Spleen (tissue), 7 donors: Measurements from ENCODE around the gene NRXN2.

ENCODE experiments used
- POLR2A ChIP-seq, 3 donors: fragments of 450-650 bp; IDR thresholded peaks; one replicate each; pipeline ENCODE4 v1.5.1; 2017; ENCODE audit warnings: antibody characterized with exemption in 3 of 3, mild to moderate bottlenecking in 1 of 3
- POLR2AphosphoS5 ChIP-seq, 3 donors: sonication (generic); formaldehyde crosslinking; IDR thresholded peaks; one replicate each; pipeline ENCODE4 v1.5.1; 2017; ENCODE audit warnings: antibody characterized with exemption in 3 of 3
- TF ChIP-seq, protein P1 (sequence below), 11 experiments: fragments of 200-600 bp in 7 of 11; fragments of 450-650 bp in 4 of 11; sonication (generic) in 4 of 11; IDR thresholded peaks in 8 of 11; conservative IDR thresholded peaks in 3 of 11; 1 replicate in 7 of 11; 2 replicates in 4 of 11; pipeline versions ENCODE4 v1.4.0 to v1.8.0; 2016 to 2021; ENCODE audit warnings: antibody characterized with exemption in 11 of 11, inconsistent platforms in 4 of 11, mild to moderate bottlenecking in 1 of 11
- donor health status: DM: no; HTN: no; CAD: no; lungs with moderate emphysema.
- donor health status: DM: no; HTN: no; CAD: no.
- donor health status: DM: no; HTN: no; CAD: no.

DNA sequence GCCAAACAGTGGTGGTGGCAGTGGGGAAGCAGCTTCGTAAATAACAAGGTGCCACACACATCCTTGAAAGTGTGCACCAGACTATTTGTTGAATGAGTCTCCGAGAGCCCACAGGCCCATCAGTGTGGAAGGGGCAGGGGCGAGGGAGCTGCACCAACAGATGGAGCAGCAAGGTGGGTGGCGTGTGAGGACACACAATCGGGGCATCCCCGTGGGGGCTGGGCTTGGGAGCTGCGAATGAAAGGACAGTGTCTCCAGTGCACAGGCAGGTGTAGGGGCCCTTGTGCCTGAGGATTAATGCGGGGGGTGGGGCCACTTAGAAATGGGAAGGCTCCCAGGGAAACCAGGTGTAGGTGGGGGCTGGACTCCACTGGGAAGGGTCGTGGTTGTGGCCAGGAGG lies 2.8 kb downstream of the NRXN2 start:
- TF ChIP-seq, protein P1, sequence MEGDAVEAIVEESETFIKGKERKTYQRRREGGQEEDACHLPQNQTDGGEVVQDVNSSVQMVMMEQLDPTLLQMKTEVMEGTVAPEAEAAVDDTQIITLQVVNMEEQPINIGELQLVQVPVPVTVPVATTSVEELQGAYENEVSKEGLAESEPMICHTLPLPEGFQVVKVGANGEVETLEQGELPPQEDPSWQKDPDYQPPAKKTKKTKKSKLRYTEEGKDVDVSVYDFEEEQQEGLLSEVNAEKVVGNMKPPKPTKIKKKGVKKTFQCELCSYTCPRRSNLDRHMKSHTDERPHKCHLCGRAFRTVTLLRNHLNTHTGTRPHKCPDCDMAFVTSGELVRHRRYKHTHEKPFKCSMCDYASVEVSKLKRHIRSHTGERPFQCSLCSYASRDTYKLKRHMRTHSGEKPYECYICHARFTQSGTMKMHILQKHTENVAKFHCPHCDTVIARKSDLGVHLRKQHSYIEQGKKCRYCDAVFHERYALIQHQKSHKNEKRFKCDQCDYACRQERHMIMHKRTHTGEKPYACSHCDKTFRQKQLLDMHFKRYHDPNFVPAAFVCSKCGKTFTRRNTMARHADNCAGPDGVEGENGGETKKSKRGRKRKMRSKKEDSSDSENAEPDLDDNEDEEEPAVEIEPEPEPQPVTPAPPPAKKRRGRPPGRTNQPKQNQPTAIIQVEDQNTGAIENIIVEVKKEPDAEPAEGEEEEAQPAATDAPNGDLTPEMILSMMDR (IDR thresholded peaks at IDR 0.05 in 8 of 11, conservative IDR thresholded peaks at IDR 0.05 in 3 of 11), result no peak
- no peak for TF ChIP-seq POLR2AphosphoS5 (IDR thresholded peaks at IDR 0.05)
- no peak for TF ChIP-seq POLR2A (IDR thresholded peaks at IDR 0.05)
